ENCODE measurements around the gene GOLGA3.

DNA sequence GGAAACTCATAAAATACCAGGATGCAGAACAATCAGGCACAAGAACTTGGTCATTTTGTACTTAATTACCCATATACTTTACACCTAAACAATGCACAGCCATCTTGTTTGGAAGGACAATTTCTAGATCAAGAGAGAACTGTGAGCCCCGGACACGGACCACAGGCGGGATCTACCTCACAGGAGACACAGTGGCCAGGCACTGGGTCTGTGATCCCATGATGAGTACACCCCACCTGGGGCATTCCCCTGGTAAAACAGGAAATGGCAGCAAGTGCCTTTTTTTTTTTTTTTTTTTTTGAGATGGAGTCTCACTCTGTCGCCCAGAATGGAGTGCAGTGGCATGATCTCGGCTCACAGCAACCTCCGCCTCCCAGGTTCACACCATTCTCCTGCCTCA, 15.2 kb downstream of the GOLGA3 start:
- TF ChIP-seq POLR2A (IDR thresholded peaks at IDR 0.05; ENCODE audit: extremely low read depth, insufficient read length) (no peak), MYC (IDR thresholded peaks at IDR 0.05; ENCODE audit: low read depth, low read length) (no peak)
- TF ChIP-seq, protein P1, sequence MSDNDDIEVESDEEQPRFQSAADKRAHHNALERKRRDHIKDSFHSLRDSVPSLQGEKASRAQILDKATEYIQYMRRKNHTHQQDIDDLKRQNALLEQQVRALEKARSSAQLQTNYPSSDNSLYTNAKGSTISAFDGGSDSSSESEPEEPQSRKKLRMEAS (IDR thresholded peaks at IDR 0.05; ENCODE audit: low read depth, low read length), result no peak
- TF ChIP-seq, protein P2, sequence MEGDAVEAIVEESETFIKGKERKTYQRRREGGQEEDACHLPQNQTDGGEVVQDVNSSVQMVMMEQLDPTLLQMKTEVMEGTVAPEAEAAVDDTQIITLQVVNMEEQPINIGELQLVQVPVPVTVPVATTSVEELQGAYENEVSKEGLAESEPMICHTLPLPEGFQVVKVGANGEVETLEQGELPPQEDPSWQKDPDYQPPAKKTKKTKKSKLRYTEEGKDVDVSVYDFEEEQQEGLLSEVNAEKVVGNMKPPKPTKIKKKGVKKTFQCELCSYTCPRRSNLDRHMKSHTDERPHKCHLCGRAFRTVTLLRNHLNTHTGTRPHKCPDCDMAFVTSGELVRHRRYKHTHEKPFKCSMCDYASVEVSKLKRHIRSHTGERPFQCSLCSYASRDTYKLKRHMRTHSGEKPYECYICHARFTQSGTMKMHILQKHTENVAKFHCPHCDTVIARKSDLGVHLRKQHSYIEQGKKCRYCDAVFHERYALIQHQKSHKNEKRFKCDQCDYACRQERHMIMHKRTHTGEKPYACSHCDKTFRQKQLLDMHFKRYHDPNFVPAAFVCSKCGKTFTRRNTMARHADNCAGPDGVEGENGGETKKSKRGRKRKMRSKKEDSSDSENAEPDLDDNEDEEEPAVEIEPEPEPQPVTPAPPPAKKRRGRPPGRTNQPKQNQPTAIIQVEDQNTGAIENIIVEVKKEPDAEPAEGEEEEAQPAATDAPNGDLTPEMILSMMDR (IDR thresholded peaks at IDR 0.05; ENCODE audit: low read depth, low read length), result no peak

All from NB4 (cell line).